ENCODE data around the gene SPRR2G. TPM values are rescaled to one million over a fixed set of nuclear protein-coding genes. Genes with fewer than 3 reads are reported as not detected.

SPRR2G gene
- total RNA-seq, 2 experiments from 2014 or later, result not detected

- Histone ChIP-seq H3K4me3 (ENCODE audit: low read length) (no peak overlapping the region), H3K27ac (ENCODE audit: low read depth in 1 of 2, low read length in 2 of 2) (no peak overlapping the region), H3K9me3 (ENCODE audit: control insufficient read depth in 1 of 2, insufficient read depth in 1 of 2, low read length in 2 of 2) (peaks cover 11 to 20% of the 10 kb centered on the region in 2 experiments), H3K27me3 (ENCODE audit: control insufficient read depth in 1 of 2, insufficient read depth in 2 of 2, low read length in 2 of 2) (peaks cover 0 to 11% of the 10 kb centered on the region in 2 experiments), H3K36me3 (ENCODE audit: insufficient read depth, low read length) (no peaks in the 10 kb centered on the region), H3K4me1 (ENCODE audit: insufficient read depth, low read length) (no peaks in the 10 kb centered on the region)
- H3K27me3 Mint-ChIP-seq, result peaks cover 41% of the 10 kb centered on the region
- ChIA-PET POLR2A (no interaction called here), CTCF (no interaction called here)
- H3K4me3 Mint-ChIP-seq, result no peak overlapping the region
- no peak for DNase-seq
- TF ChIP-seq CTCF (IDR thresholded peaks at IDR 0.05), result no peak
- no peaks in the 10 kb centered on the region for H3K36me3 Mint-ChIP-seq (ENCODE audit: low read depth)
- H3K4me1 Mint-ChIP-seq (ENCODE audit: low read depth), result no peaks in the 10 kb centered on the region
- intact Hi-C loops (cut with DNase I, micrococcal nuclease), result no loop called here
- H3K9me3 Mint-ChIP-seq, result peaks cover 9% of the 10 kb centered on the region
- ATAC-seq (ENCODE audit: poor library complexity), result no peak
- H3K27ac Mint-ChIP-seq, result no peak overlapping the region
These were observed 4.9 kb upstream of the SPRR2G start for GRCh38 chr1:153155541-153155940.

GRCh38 chr1:153152481-153152880 lies 1.8 kb upstream of the SPRR2G start:
- H3K27me3 ChIP-seq (ENCODE audit: control insufficient read depth in 1 of 2, insufficient read depth in 2 of 2, low read length in 2 of 2), result peaks cover 0 to 11% of the 10 kb centered on the region in 2 experiments
- CTCF ChIA-PET, result no interaction called here
- POLR2A ChIA-PET, result no interaction called here
- no peak overlapping the region for H3K4me3 ChIP-seq (ENCODE audit: low read length)
- H3K36me3 ChIP-seq (ENCODE audit: insufficient read depth, low read length), result no peaks in the 10 kb centered on the region
- Mint-ChIP-seq H3K27me3 (peaks cover 50% of the 10 kb centered on the region), H3K36me3 (ENCODE audit: low read depth) (no peaks in the 10 kb centered on the region), H3K9me3 (no peaks in the 10 kb centered on the region), H3K4me1 (ENCODE audit: low read depth) (no peaks in the 10 kb centered on the region), H3K27ac (no peak overlapping the region), H3K4me3 (no peak overlapping the region)
- H3K9me3 ChIP-seq (ENCODE audit: control insufficient read depth in 1 of 2, insufficient read depth in 1 of 2, low read length in 2 of 2), result no peaks in the 10 kb centered on the region
- intact Hi-C loops (cut with DNase I, micrococcal nuclease), result no loop called here
- H3K27ac ChIP-seq (ENCODE audit: low read depth in 1 of 2, low read length in 2 of 2), result no peak overlapping the region
- TF ChIP-seq CTCF (IDR thresholded peaks at IDR 0.05), result no peak
- no peaks in the 10 kb centered on the region for H3K4me1 ChIP-seq (ENCODE audit: insufficient read depth, low read length)
- ATAC-seq (ENCODE audit: poor library complexity), result no peak
- no peak for DNase-seq

- DNase-seq, result no peak
- H3K9me3 ChIP-seq (ENCODE audit: control insufficient read depth in 1 of 2, insufficient read depth in 1 of 2, low read length in 2 of 2), result no peaks in the 10 kb centered on the region
- intact Hi-C loops (cut with DNase I, micrococcal nuclease), result no loop called here
- ChIA-PET CTCF (no interaction called here), POLR2A (no interaction called here)
- no peaks in the 10 kb centered on the region for H3K36me3 Mint-ChIP-seq (ENCODE audit: low read depth)
- H3K27me3 Mint-ChIP-seq, result peaks cover 54% of the 10 kb centered on the region
- no peak overlapping the region for H3K4me3 ChIP-seq (ENCODE audit: low read length)
- TF ChIP-seq CTCF (IDR thresholded peaks at IDR 0.05), result no peak
- no peak overlapping the region for H3K4me3 Mint-ChIP-seq
- no peaks in the 10 kb centered on the region for H3K4me1 Mint-ChIP-seq (ENCODE audit: low read depth)
- no peaks in the 10 kb centered on the region for H3K9me3 Mint-ChIP-seq
- H3K36me3 ChIP-seq (ENCODE audit: insufficient read depth, low read length), result no peaks in the 10 kb centered on the region
- H3K27ac ChIP-seq (ENCODE audit: low read depth in 1 of 2, low read length in 2 of 2), result no peak overlapping the region
- H3K4me1 ChIP-seq (ENCODE audit: insufficient read depth, low read length), result no peaks in the 10 kb centered on the region
- H3K27ac Mint-ChIP-seq, result no peak overlapping the region
- peaks cover 7 to 20% of the 10 kb centered on the region in 2 experiments for H3K27me3 ChIP-seq (ENCODE audit: control insufficient read depth in 1 of 2, insufficient read depth in 2 of 2, low read length in 2 of 2)
- no peak for ATAC-seq (ENCODE audit: poor library complexity)
These were observed 9.3 kb downstream of the SPRR2G start for GRCh38 chr1:153141377-153141776.

All from CD4-positive, alpha-beta T cell (primary cell).